PC-9 (cell line): ENCODE measurements around the gene FAT1. TPM values are rescaled to one million over a fixed set of nuclear protein-coding genes. Genes with fewer than 3 reads are reported as not detected.

Source experiments
- BruUV-seq: library from RNA; stranded (reverse); fragments of 400-500 nt; replicated peaks from 2 replicates; lab custom pipeline; 2021; lab: Mats Ljungman, UMichigan
- CTCF ChIA-PET: fragments of 300-600 bp; sonication (Branson Sonifier 250); formaldehyde crosslinking; loops from one replicate; lab custom pipeline; 2022; ENCODE audit warnings: antibody characterized with exemption; lab: Charles Lee
- POLR2A ChIA-PET: fragments of 300-600 bp; sonication (Branson Sonifier 250); formaldehyde crosslinking; loops from one replicate; lab custom pipeline; 2022; ENCODE audit warnings: antibody characterized with exemption; ENCODE audit not compliant: unreplicated experiment; lab: Charles Lee
- DNase-seq, 2 experiments: peaks; one replicate each; pipeline versions ENCODE4 v3.0.0 to v3.0.0-alpha.2; 2015 to 2022; ENCODE audit warnings: mixed read lengths in 1 of 2
- H2AFZ ChIP-seq: fragments of 200-600 bp; sonication (generic); 2 replicates; pipeline ENCODE4 v1.8.1; 2017; ENCODE audit warnings: antibody characterized with exemption
- H3F3A ChIP-seq: fragments of 200-600 bp; sonication (generic); 2 replicates; pipeline ENCODE4 v1.8.1; 2017; ENCODE audit warnings: antibody characterized with exemption, mild to moderate bottlenecking, low read depth; ENCODE audit not compliant: insufficient read depth
- H3K27ac ChIP-seq: fragments of 200-600 bp; sonication (generic); 2 replicates; pipeline ENCODE4 v1.6.1; 2016; ENCODE audit warnings: mixed run types
- H3K27me3 ChIP-seq: fragments of 200-600 bp; sonication (generic); 2 replicates; pipeline ENCODE4 v1.6.1; 2016; ENCODE audit warnings: low read depth, mixed run types; ENCODE audit not compliant: insufficient read depth
- H3K36me3 ChIP-seq: fragments of 200-600 bp; sonication (generic); 2 replicates; pipeline ENCODE4 v1.6.1; 2016; ENCODE audit warnings: low read depth, mixed run types
- H3K4me1 ChIP-seq: fragments of 200-600 bp; sonication (generic); replicated peaks from 2 replicates; pipeline ENCODE4 v1.6.1; 2016; ENCODE audit warnings: mixed run types; ENCODE audit not compliant: insufficient read depth
- H3K4me2 ChIP-seq: fragments of 200-600 bp; sonication (generic); 2 replicates; pipeline ENCODE4 v1.6.1; 2017; ENCODE audit warnings: mixed run types
- H3K4me3 ChIP-seq: fragments of 200-600 bp; sonication (generic); 2 replicates; pipeline ENCODE4 v1.6.1; 2016; ENCODE audit warnings: mixed run types
- H3K79me2 ChIP-seq: fragments of 200-600 bp; sonication (generic); 2 replicates; pipeline ENCODE4 v1.6.1; 2017; ENCODE audit warnings: low read depth, mixed run types
- H3K9me2 ChIP-seq: fragments of 200-600 bp; sonication (generic); 2 replicates; pipeline ENCODE4 v1.8.1; 2017; ENCODE audit warnings: mild to moderate bottlenecking; ENCODE audit not compliant: insufficient read depth
- H3K9me3 ChIP-seq: fragments of 200-600 bp; sonication (generic); 2 replicates; pipeline ENCODE4 v1.8.1; 2016; ENCODE audit warnings: low read depth; ENCODE audit not compliant: insufficient read depth
- H4K20me1 ChIP-seq: fragments of 200-600 bp; sonication (generic); 2 replicates; pipeline ENCODE4 v1.8.1; 2017; ENCODE audit not compliant: insufficient read depth
- EZH2 ChIP-seq: fragments of 200-600 bp; sonication (generic); IDR thresholded peaks from 2 replicates; pipeline ENCODE4 v1.8.0; 2017; ENCODE audit warnings: antibody characterized with exemption, low read depth
- intact Hi-C: fragments of 100-400 bp; cut with micrococcal nuclease; formaldehyde crosslinking; loops from one replicate; pipeline ENCODE4 v1.10.0; 2022; ENCODE audit not compliant: unreplicated experiment
- total RNA-seq: library from RNA; stranded (reverse); gene quantifications from 2 replicates; pipeline ENCODE4 v1.2.3, GENCODE V29; 2021
- TF ChIP-seq, protein P1 (sequence below): fragments of 200-600 bp; sonication (generic); conservative IDR thresholded peaks from 2 replicates; pipeline ENCODE4 v1.6.1; 2017; ENCODE audit warnings: mixed run types, antibody characterized with exemption, mild to moderate bottlenecking, moderate library complexity

The FAT1 gene
- total RNA-seq, 1 experiment from 2014 or later: 73.2 TPM

DNA sequence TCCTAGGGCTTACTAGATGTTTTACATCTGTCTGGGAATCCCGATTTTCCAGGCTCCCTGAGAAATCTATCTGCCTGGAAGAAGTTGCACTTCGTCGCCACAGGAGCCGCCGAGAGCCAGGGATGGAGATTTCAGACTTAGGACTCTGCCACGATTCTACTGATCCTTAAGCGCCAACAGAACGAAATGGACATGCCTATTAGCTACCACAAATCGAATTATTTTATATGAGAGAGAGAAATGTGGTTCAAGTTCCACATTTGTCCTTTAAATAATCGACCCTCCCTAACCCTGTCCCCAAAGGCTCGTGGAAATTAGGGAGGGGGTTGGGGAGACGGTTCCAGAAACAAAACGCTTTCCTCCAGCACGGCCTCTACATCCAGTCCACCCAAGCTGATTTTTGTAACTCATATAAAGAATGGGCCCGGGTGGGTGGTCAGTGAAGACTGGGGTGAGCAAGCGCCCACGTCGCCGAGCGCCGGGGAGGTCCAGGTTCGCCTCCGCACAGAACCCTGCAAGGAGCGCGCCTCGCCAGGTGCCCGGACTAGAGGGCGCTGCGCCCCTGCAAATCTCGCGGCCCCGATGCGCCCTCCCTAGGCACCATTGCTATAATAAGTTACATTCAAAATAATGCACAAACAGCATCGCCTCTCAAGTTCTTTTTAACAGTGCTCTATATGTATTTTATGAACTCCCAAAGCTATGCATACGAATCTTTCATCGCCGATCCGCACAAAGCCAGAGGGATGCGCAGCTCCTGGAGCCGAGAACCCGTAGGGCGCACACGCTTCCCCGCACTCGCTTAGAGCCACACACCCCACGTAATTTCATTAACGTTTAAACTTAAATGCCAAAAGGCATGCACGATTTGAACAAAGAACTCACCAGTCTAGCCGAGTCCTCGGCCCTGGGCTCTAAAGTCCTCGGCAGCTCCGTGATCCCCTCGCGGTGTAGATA is 2.1 kb upstream of the FAT1 start:
- Histone ChIP-seq H3K9me3 (no peaks in the 10 kb centered on the region), H3K27ac (peak overlapping the region; percentile 57), H3K9me2 (no peaks in the 10 kb centered on the region), H3K4me2 (peak overlapping the region; percentile 93), H3K4me1 (peaks cover 40% of the 10 kb centered on the region), H3K36me3 (no peaks in the 10 kb centered on the region), H3F3A (peaks cover 15% of the 10 kb centered on the region; the same call in 1 of the 2 replicates), H3K4me3 (peak overlapping the region; percentile 98), H3K27me3 (no peaks in the 10 kb centered on the region), H3K79me2 (peaks cover 31% of the 10 kb centered on the region), H4K20me1 (no peaks in the 10 kb centered on the region), H2AFZ (peak overlapping the region; percentile 98)
- ChIA-PET POLR2A (interaction anchor here (0.6 kb wide), 1 partner anchor 881 kb away, joined by 3 read pairs; no protein-coding TSS in a partner anchor), CTCF (interaction anchor here (0.6 kb wide), 1 partner anchor 11 kb away, joined by 5 read pairs; no protein-coding TSS in a partner anchor)
- no peak for TF ChIP-seq EZH2
- TF ChIP-seq, protein P1, sequence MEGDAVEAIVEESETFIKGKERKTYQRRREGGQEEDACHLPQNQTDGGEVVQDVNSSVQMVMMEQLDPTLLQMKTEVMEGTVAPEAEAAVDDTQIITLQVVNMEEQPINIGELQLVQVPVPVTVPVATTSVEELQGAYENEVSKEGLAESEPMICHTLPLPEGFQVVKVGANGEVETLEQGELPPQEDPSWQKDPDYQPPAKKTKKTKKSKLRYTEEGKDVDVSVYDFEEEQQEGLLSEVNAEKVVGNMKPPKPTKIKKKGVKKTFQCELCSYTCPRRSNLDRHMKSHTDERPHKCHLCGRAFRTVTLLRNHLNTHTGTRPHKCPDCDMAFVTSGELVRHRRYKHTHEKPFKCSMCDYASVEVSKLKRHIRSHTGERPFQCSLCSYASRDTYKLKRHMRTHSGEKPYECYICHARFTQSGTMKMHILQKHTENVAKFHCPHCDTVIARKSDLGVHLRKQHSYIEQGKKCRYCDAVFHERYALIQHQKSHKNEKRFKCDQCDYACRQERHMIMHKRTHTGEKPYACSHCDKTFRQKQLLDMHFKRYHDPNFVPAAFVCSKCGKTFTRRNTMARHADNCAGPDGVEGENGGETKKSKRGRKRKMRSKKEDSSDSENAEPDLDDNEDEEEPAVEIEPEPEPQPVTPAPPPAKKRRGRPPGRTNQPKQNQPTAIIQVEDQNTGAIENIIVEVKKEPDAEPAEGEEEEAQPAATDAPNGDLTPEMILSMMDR: peak; percentile 77
- DNase-seq: peak; percentile 45 to 79
- intact Hi-C loops: loop anchor here (1.0 to 10.0 kb wide), 13 partner anchors 39 to 877 kb away; no protein-coding TSS in a partner anchor
- BruUV-seq: TSS peak; percentile 51

DNA sequence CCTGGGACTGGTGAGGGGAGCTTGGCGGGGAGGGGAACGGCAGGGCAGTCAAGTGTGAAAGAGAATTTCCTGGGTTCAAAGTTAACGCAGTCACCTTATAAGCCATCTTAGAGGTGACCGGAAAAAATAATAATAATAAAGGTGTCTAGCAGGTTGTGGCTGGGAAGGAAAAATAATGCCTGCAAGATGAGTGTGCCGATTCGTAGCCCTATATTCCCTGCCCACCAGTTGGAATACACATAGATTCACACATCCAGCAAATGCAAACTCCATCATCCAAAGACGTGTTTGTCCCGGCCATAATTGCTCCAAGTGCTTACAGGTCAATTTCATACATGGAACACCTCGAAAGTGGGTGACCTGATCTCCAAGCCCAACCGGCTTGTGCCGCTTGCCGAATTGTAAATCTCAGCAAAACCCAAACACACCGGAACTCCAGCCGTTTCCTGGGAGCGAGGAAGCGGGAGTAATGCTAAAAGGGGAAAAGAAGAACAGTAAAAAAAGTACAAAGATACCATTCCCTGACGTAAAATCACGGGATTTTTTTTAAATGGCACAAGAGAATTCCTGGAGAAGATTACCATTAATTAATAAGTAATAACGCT is 1.3 kb upstream of the FAT1 start:
- H2AFZ ChIP-seq: peak overlapping the region; percentile 98
- H3K9me2 ChIP-seq: no peaks in the 10 kb centered on the region
- TF ChIP-seq, protein P1: no peak
- no peak for TF ChIP-seq EZH2
- intact Hi-C loops: loop anchor here (1.0 to 10.0 kb wide), 12 partner anchors 40 to 877 kb away; no protein-coding TSS in a partner anchor
- peak overlapping the region; percentile 98 for H3K4me3 ChIP-seq
- DNase-seq: peak; percentile 11 to 38
- no peaks in the 10 kb centered on the region for H3K36me3 ChIP-seq
- peaks cover 15% of the 10 kb centered on the region; the same call in 1 of the 2 replicates for H3F3A ChIP-seq
- peak overlapping the region; percentile 93 for H3K4me2 ChIP-seq
- H3K9me3 ChIP-seq: no peaks in the 10 kb centered on the region; the same call in 1 of the 2 replicates
- no peak overlapping the region for H3K27ac ChIP-seq
- peaks cover 35% of the 10 kb centered on the region for H3K4me1 ChIP-seq
- H3K79me2 ChIP-seq: peaks cover 38% of the 10 kb centered on the region
- H3K27me3 ChIP-seq: no peaks in the 10 kb centered on the region
- H4K20me1 ChIP-seq: no peaks in the 10 kb centered on the region
- ChIA-PET POLR2A (no interaction called here), CTCF (interaction anchor here (0.6 kb wide), 1 partner anchor 12 kb away, joined by 5 read pairs; no protein-coding TSS in a partner anchor)
- BruUV-seq: no TSS peak
